NCI-H524 (cell line): ENCODE data around the gene GNB1L.

Source experiments
- DNase-seq, 2 experiments: peaks; one replicate each; lab custom pipeline; 2025; lab: John Stamatoyannopoulos, UW

GNB1L gene, protein sequence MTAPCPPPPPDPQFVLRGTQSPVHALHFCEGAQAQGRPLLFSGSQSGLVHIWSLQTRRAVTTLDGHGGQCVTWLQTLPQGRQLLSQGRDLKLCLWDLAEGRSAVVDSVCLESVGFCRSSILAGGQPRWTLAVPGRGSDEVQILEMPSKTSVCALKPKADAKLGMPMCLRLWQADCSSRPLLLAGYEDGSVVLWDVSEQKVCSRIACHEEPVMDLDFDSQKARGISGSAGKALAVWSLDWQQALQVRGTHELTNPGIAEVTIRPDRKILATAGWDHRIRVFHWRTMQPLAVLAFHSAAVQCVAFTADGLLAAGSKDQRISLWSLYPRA

DNA sequence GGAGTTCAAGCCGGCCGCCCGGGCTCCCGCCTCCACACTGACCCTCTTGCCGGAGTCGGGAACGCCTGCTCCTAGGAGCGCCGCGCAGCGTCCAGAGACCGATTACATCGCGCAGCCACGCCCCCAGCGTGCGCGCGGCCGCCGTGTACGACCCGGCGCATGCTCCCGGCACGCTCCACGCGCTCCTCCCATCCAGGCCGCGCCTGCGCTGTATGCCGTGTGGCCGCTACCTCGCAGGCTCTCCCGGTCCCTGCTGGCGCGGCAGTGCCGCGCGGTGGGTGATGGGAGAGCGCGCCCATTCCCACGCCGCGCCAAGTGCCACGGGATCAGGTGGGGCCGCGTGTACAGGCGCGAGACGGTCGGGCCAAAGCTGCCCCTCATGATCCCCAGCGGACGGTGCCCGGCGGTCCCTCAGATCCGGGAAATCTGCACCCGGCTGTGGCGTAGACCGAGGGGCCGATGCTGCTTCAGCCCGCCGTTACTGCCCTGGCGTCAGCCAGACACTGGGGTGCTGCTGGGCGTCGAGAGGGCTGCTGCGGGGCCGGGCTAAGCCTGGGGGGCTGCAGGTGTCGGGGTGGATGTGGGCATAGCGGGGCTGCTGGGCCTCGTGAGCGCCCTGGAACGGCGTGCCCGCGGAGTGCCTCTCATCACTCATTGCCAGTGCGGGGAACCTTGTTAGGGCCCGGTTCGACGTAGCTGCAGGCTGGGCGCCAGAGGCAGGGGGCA is at the start of gene GNB1L, which contains the start of gene RTL10:
Gene GNB1L (minus strand): TSS at position 97 of the 726 bp plus-strand sequence. CDS start 33,519 bp downstream, outside the sequence.
Gene RTL10 (minus strand): TSS at position 97 of the 726 bp plus-strand sequence. CDS start 2,613 bp downstream, outside the sequence.
- DNase-seq: peak; percentile 86 to 99

DNA sequence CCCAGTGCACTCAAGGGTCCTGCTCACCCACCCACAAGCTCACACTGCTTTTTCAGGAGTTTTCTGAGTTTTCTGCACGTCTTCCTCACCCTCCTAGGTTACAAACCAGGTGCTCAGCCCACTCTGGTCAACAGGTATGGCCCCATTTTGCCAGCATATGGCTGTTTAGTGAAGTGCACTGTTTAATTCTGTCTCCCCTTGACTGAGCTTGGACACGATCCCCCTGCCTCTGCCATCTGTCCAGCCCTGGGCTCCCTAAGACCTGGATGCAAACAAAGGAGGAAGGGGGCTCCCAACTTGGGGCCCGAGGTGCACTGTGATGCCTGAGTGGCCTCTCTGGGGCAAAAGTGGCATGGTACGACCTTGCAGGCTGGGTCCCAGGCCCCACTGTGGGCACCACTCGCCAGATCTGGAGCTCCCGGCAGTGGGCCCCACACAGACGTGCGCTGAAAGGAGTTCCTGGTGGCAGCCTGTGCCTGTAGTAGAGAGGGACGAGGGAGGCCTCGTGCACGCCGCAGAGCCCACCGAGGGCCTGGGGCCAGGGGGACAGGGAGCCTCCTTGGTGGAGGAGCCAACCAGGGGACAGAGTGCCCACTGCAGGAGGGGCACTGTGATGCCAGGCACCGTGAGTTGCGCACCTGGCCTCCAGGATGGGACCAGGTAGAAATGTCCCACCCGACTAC is 49.6 kb upstream of the GNB1L start:
- DNase-seq: peak; percentile 54 to 67

- no peak for DNase-seq
These were observed 48.8 kb upstream of the GNB1L start for GRCh38 chr22:19903513-19903912.

- DNase-seq: peak in 1 of 2 experiments; percentile 56
These were observed 48.4 kb upstream of the GNB1L start for GRCh38 chr22:19903031-19903430.

GRCh38 chr22:19902245-19902715 is 47.6 kb upstream of the GNB1L start:
- DNase-seq: peak; percentile 98 to 100

DNA sequence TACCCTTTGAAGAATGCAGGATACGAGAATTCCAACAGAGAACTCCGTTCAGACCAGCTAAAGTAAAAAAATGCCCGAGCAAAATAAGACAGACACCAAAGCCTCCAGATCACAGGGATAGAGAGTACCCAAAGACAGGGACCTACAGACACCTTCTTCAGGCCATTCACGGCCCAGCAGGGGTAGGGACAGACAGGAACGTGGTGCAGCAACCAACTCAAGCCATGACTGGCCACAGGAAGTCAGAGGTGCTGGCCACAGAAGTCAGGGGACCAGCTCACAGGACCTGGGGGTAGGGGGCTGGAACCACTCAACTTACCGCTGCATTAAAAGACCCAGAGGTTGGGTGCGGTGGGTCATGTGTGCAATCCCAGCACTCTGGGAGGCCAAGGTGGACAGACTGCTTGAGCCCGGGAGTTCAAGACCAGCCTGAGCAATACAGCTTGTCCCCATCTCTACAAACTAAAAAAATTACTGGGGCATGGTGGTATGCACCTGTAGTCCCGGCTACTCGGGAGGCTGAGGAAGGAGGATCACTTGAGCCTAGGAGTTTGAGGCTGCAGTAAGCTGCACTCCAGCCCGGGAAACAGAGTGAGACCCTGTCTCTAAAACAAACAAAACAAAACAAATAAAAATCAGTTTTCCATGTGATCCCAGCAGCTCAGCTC is 47.0 kb upstream of the GNB1L start:
- no peak for DNase-seq

DNA sequence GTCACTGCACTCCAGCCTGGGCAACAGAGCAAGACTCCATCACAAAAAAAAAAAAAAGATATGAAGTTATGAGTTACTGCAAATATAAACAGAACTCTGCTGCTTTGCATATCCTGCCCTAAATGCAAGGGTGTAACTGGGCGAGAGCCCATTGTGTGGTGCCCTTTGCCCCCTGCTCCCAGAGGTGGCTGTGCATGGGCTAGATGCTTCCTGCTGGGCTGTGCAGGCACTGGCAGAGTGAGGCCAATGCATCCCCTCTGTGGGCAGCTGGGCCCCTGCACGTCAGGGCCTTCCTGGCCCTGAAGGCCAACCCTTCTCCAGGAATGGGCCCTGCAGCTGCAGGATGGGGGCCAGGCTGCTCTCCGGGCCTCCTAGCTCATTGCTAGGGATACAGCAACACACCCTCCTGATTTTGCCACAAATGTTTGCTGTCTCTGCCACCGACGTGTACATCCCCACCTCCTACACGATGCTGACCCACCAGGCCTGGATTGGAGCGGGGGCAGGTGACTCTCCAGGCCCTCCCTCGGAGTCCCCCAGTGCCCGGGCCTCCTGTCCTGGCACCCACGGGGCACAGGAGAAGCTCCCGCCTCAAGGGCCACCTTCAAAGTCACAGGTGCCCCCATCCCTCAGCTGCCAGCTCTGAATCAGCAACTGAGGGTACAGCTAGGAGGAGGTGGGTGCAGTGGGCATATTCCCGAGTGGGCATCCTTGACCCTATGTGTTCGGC is 46.2 kb upstream of the GNB1L start:
- DNase-seq: no peak

- no peak for DNase-seq
These were observed 44.3 kb upstream of the GNB1L start for GRCh38 chr22:19898831-19899567.

DNA sequence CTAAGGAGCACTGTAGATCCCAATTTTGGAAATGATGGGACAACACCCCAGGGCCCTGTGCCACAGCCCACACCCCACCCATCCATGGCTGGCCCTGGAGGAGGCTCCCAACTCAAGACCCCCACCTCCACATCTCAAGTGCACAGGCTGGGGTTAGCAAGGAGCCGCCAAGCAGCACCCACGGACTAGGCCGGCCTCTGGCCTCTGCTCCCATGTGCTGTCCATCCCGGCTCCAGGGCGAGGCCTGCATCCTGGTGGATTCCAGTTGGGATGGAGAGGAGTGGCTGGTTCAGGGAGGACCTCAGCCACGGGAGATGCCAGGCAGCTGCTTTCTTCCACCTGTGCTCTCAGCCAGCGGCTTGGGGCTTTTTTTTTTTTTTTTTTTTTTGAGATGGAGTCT is 43.5 kb upstream of the GNB1L start:
- DNase-seq: no peak

DNA sequence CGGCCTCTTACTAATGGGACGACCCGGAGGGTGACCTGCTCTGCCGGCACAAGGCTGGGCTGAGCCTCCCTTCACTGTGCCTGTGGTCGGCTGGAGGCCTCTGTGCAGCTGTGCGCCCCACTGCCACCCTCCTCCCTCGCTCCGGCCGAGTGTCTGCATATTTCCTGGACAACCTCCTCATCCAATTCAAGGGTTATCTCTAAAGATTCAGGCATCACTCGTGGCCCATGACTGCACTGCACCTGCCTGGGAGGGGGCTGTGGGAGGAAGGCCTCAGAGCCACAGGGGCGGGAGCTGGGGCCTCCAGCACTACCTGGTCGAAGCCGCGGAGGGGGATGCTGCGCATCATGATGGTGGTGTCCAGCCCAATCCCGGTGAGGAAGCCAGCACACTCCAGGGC is 43.1 kb upstream of the GNB1L start:
- DNase-seq: no peak

- DNase-seq: peak; percentile 25 to 69
These were observed 42.1 kb upstream of the GNB1L start for GRCh38 chr22:19896665-19897355.

- DNase-seq: no peak
These were observed 40.6 kb upstream of the GNB1L start for GRCh38 chr22:19895160-19895849.

GRCh38 chr22:19893363-19893762 is 38.7 kb upstream of the GNB1L start:
- DNase-seq: no peak

DNA sequence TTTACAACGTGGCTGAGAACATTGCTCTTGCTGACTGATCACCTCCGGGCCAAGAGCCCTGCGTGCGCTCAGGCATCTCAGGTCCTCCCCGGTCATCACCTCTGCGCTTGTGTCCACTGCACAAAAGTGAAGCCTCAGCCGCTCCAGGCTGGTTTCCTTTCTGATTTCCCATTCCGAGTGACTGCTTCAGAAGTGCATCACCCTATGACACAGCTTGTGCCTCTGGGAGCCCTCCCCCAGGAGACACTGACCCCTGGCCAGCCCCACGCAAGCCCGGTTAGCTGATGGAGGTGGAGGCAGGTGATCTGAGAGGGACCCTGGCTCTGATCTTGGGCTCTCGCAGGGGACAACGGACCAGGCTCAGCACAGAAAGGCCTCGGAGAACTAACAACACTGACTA is 38.3 kb upstream of the GNB1L start:
- DNase-seq: no peak

- no peak for DNase-seq
These were observed 37.7 kb upstream of the GNB1L start for GRCh38 chr22:19892257-19892879.

DNA sequence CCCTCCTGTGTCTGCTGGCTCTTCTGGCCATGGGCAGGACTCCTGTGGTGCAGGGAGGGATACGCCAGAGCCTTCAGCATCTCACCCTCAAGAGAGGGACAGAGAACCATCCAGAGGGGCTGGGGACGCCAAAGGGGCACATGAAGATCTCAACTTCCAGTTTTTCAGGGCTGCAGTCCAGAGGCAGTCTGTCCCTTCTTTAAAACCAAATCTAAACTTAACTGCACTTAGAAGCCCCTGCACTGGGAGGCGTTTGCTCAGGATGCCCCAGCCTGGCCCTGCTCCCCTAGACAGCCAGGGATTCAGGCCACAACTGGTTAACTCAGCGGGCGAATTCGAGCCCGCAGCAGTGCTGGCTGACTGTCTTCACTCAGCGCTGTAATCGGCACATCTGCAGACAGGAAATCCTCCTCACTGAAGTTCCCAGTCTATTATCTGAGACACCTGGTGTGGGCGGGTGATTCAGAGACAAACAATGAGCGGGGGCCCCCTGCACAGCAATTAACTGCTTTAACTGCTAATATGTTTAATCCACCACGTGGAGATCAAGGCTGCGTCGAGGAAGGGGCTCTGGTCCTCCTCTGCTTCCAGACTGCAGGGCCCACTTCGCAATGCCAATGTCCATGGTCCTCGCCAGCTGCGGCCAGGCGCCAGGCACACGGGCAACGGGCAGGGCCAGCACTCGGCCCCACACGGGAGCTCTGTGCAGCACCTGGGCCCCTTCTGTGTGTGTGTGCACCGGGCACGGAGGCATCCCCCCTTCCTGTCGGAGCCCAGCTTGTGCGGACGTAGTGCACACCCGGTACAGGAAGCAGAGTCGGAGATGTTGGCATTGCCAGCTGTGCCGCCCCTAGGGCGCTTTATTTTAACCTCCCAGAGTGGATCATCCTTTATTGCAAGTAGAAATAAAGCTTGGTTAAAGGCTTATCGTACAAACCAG is 36.9 kb upstream of the GNB1L start:
- peak; percentile 83 to 92 for DNase-seq

GRCh38 chr22:19890502-19891316 is 36.0 kb upstream of the GNB1L start:
- DNase-seq: no peak
